ENCODE data around the gene NRXN3. TPM values are rescaled to one million over a fixed set of nuclear protein-coding genes. Genes with fewer than 3 reads are reported as not detected.

NRXN3 gene
- total RNA-seq, 2 experiments from 2014 or later: not detected

GRCh38 chr14:79161571-79161970 is 991.4 kb downstream of the NRXN3 start:
- Histone ChIP-seq H3K79me2 (ENCODE audit: insufficient read depth, low read depth, low read length) (no peaks in the 10 kb centered on the region), H3K9me3 (ENCODE audit: low read length) (no peaks in the 10 kb centered on the region), H3K9me2 (ENCODE audit: insufficient read depth, low read length) (no peaks in the 10 kb centered on the region), H3K4me2 (ENCODE audit: low read length) (no peak overlapping the region), H3K4me3 (ENCODE audit: low read depth, low read length, poor library complexity, severe bottlenecking) (no peak overlapping the region), H2AFZ (ENCODE audit: low read length) (no peak overlapping the region), H3K27ac (ENCODE audit: low read depth, low read length, poor library complexity, severe bottlenecking) (no peak overlapping the region), H4K20me1 (ENCODE audit: insufficient read depth, low read length) (no peaks in the 10 kb centered on the region), H3K36me3 (ENCODE audit: insufficient read depth, low read length) (no peaks in the 10 kb centered on the region), H3K4me1 (ENCODE audit: insufficient read depth, low read length, poor library complexity, severe bottlenecking) (no peaks in the 10 kb centered on the region)
- DNase-seq (ENCODE audit: low spot score): no peak
- intact Hi-C loops (cut with micrococcal nuclease; ENCODE audit: unreplicated experiment): no loop called here
- ChIA-PET POLR2A (no interaction called here), CTCF (ENCODE audit: unreplicated experiment) (no interaction called here)
- no peak for TF ChIP-seq EZH2phosphoT487 (IDR thresholded peaks at IDR 0.05; ENCODE audit: borderline replicate concordance, low read depth, low read length)
- TF ChIP-seq CTCF (conservative IDR thresholded peaks at IDR 0.05; ENCODE audit: low read length): no peak
- BruUV-seq (replicated peaks): no TSS peak

GRCh38 chr14:79162833-79163232 is 992.7 kb downstream of the NRXN3 start:
- H2AFZ ChIP-seq (ENCODE audit: low read length): no peak overlapping the region

More at GRCh38 chr14:79162833-79163232, 992.7 kb downstream of the NRXN3 start:
- TF ChIP-seq EZH2phosphoT487 (IDR thresholded peaks at IDR 0.05; ENCODE audit: borderline replicate concordance, low read depth, low read length): no peak
- TF ChIP-seq CTCF (conservative IDR thresholded peaks at IDR 0.05; ENCODE audit: low read length): no peak
- Histone ChIP-seq H3K4me2 (ENCODE audit: low read length) (no peak overlapping the region), H3K4me3 (ENCODE audit: low read depth, low read length, poor library complexity, severe bottlenecking) (no peak overlapping the region), H3K36me3 (ENCODE audit: insufficient read depth, low read length) (no peaks in the 10 kb centered on the region), H3K27ac (ENCODE audit: low read depth, low read length, poor library complexity, severe bottlenecking) (no peak overlapping the region), H3K4me1 (ENCODE audit: insufficient read depth, low read length, poor library complexity, severe bottlenecking) (no peaks in the 10 kb centered on the region), H4K20me1 (ENCODE audit: insufficient read depth, low read length) (no peaks in the 10 kb centered on the region), H3K9me2 (ENCODE audit: insufficient read depth, low read length) (no peaks in the 10 kb centered on the region), H3K9me3 (ENCODE audit: low read length) (no peaks in the 10 kb centered on the region), H3K79me2 (ENCODE audit: insufficient read depth, low read depth, low read length) (no peaks in the 10 kb centered on the region)
- POLR2A ChIA-PET: no interaction called here
- CTCF ChIA-PET (ENCODE audit: unreplicated experiment): no interaction called here
- DNase-seq (ENCODE audit: low spot score): no peak
- BruUV-seq (replicated peaks): no TSS peak
- intact Hi-C loops (cut with micrococcal nuclease; ENCODE audit: unreplicated experiment): no loop called here
